ENCODE results near the gene APOF. TPM values are rescaled to one million over a fixed set of nuclear protein-coding genes. Genes with fewer than 3 reads are reported as not detected.
A peak's percentile ranks its signal among the peaks of the same experiment; 100 is the strongest.
"Not testable (repeated sequence)": the region's sequence is repeated elsewhere in the genome, so short reads cannot be mapped to it uniquely, and the experiment has no call there.

APOF gene
- total RNA-seq, 1 experiment from 2014 or later: not detected

DNA sequence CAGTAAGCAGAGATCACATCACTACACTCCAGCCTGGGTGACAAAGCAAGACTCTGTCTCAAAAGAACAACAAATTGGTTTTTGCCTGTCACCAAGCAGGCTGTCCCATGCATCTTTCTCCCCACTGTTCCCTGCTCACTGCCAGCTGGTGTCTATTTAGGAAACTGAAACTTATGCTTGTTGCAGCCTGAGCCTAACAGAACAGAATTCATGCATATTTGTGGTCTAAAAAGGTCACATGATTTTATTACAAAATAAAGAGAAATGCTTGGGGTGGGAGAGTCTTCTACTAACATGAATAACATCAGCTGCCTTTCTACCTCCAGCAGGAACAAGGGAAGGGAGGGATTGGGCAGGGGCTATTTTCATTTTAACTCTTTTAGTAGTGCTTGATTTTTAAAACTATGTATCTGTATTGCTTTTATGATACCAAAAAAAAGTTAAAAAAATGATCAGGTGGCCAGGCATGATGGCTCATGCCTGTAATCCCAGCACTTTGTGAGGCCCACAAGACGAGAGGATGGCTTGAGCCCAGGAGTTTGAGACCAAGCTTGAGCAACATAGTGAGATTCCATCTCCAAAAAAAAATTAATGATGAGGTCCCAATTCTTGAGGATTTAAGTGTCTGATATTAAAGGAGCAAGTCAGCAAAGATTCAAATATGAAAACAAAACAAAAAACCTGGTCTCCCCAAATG, 3.7 kb downstream of the APOF start:
- Histone ChIP-seq H3K27me3 (ENCODE audit: low read length) (no peaks in the 10 kb centered on the region), H3K27ac (ENCODE audit: low read length) (peak overlapping the region; percentile 37), H3K4me2 (ENCODE audit: low read depth, low read length, poor library complexity, severe bottlenecking) (peak overlapping the region; percentile 100), H3K9me3 (ENCODE audit: low read length) (no peaks in the 10 kb centered on the region), H3K4me1 (ENCODE audit: low read length) (peaks cover 19% of the 10 kb centered on the region), H3K9me2 (replicated peaks; ENCODE audit: insufficient read depth, low read length) (no peaks in the 10 kb centered on the region), H3K4me3 (ENCODE audit: low read length) (peak overlapping the region; percentile 94), H3K36me3 (ENCODE audit: insufficient read depth, low read length) (peaks cover 15% of the 10 kb centered on the region; the same call in 1 of the 2 replicates), H3K79me2 (ENCODE audit: low read length) (peaks cover 22% of the 10 kb centered on the region), H3K9ac (ENCODE audit: low read length) (peak overlapping the region; percentile 84), H4K20me1 (ENCODE audit: insufficient read depth, low read depth, low read length) (no peaks in the 10 kb centered on the region), H2AFZ (ENCODE audit: low read length) (0 out of 2 replicates have a peak overlapping the region, but pooled peaks have one; percentile 52)
- DNase-seq: no peak

DNA sequence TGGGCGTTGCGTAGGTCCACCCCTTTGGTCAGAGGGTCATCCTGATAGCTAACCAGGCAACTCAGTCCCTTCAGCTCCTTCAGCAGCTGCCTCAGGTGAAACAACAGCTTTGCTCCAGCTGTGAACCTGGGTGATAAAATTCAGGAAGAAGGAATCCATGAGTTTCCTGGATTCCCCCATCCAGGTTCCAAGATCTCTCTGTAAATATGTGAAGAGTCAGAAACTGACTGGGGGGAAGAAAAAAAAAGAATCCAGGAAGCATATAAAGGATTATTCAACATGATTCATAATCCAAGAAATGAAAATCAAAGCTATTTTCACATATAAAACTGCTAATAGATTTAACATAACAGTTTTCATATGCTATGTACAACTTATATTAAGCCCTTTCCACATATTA, 11.3 kb downstream of the APOF start:
- Histone ChIP-seq H3K27me3 (ENCODE audit: low read length) (no peaks in the 10 kb centered on the region), H3K36me3 (ENCODE audit: insufficient read depth, low read length) (peaks cover 25% of the 10 kb centered on the region; the same call in 1 of the 2 replicates), H3K9me3 (ENCODE audit: low read length) (no peaks in the 10 kb centered on the region), H3K4me1 (ENCODE audit: low read length) (no peaks in the 10 kb centered on the region), H3K27ac (ENCODE audit: low read length) (no peak overlapping the region), H3K79me2 (ENCODE audit: low read length) (no peaks in the 10 kb centered on the region), H4K20me1 (ENCODE audit: insufficient read depth, low read depth, low read length) (no peaks in the 10 kb centered on the region), H3K9ac (ENCODE audit: low read length) (no peak overlapping the region), H2AFZ (ENCODE audit: low read length) (no peak overlapping the region), H3K4me3 (ENCODE audit: low read length) (no peak overlapping the region), H3K9me2 (replicated peaks; ENCODE audit: insufficient read depth, low read length) (no peaks in the 10 kb centered on the region), H3K4me2 (ENCODE audit: low read depth, low read length, poor library complexity, severe bottlenecking) (no peak overlapping the region)
- no peak for DNase-seq

DNA sequence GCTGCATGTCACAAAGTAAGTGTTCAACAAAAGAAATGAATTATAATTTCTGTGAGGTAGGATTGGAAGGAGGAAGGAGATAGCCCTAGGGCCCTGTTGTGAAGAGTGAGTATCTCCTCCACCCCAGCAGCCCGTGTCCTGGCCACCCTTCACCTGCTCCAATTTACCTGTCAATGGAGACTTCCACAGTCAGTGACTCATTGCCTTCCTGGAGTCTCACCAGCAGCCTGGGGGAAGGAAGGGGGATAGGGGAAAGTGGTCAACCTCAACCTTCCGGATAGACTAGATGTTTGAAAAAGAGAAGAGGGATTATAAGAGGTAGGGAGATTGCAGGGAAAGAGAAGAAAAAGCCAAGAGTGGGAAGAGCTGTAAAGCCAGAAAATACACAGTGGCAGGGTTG, 12.0 kb downstream of the APOF start:
- no peaks in the 10 kb centered on the region for H3K4me1 ChIP-seq (ENCODE audit: low read length)
- peaks cover 19% of the 10 kb centered on the region; the same call in 1 of the 2 replicates for H3K36me3 ChIP-seq (ENCODE audit: insufficient read depth, low read length)
- H3K9me2 ChIP-seq (replicated peaks; ENCODE audit: insufficient read depth, low read length): no peaks in the 10 kb centered on the region
- H3K27ac ChIP-seq (ENCODE audit: low read length): no peak overlapping the region
- H3K9me3 ChIP-seq (ENCODE audit: low read length): no peaks in the 10 kb centered on the region
- no peaks in the 10 kb centered on the region for H3K79me2 ChIP-seq (ENCODE audit: low read length)
- no peak overlapping the region for H3K9ac ChIP-seq (ENCODE audit: low read length)
- no peak for DNase-seq
- H3K4me2 ChIP-seq (ENCODE audit: low read depth, low read length, poor library complexity, severe bottlenecking): no peak overlapping the region
- H2AFZ ChIP-seq (ENCODE audit: low read length): no peak overlapping the region
- no peaks in the 10 kb centered on the region for H3K27me3 ChIP-seq (ENCODE audit: low read length)
- no peak overlapping the region for H3K4me3 ChIP-seq (ENCODE audit: low read length)
- H4K20me1 ChIP-seq (ENCODE audit: insufficient read depth, low read depth, low read length): no peaks in the 10 kb centered on the region

DNA sequence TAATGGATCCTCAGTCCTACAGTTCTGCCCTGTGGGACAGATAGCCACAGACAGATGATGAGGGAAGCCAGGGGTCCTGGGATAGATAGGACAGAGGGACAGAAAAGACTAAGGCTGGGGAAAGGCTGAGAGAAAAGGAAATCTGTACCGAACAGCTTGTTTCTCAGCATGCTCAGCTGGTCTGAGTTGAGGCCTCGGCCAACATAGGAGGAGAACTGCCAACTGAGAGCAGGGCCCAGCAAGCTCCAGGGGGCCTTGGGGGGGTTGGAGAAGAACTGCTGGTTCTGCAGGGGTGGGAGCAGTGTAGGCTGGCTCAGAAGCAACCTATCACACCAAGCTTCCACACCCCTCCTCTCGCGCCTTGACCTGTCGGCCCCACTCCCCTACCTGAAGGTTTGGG, 13.9 kb downstream of the APOF start:
- no peak for DNase-seq
- H3K4me2 ChIP-seq (ENCODE audit: low read depth, low read length, poor library complexity, severe bottlenecking): no peak overlapping the region
- no peak overlapping the region for H2AFZ ChIP-seq (ENCODE audit: low read length)
- H3K79me2 ChIP-seq (ENCODE audit: low read length): no peaks in the 10 kb centered on the region
- H3K4me1 ChIP-seq (ENCODE audit: low read length): no peaks in the 10 kb centered on the region
- no peaks in the 10 kb centered on the region for H3K27me3 ChIP-seq (ENCODE audit: low read length)
- no peak overlapping the region for H3K27ac ChIP-seq (ENCODE audit: low read length)
- no peak overlapping the region for H3K9ac ChIP-seq (ENCODE audit: low read length)
- H3K36me3 ChIP-seq (ENCODE audit: insufficient read depth, low read length): peaks cover 10% of the 10 kb centered on the region; the same call in 1 of the 2 replicates
- H3K9me2 ChIP-seq (replicated peaks; ENCODE audit: insufficient read depth, low read length): no peaks in the 10 kb centered on the region
- no peak overlapping the region for H3K4me3 ChIP-seq (ENCODE audit: low read length)
- H3K9me3 ChIP-seq (ENCODE audit: low read length): no peaks in the 10 kb centered on the region
- H4K20me1 ChIP-seq (ENCODE audit: insufficient read depth, low read depth, low read length): no peaks in the 10 kb centered on the region

DNA sequence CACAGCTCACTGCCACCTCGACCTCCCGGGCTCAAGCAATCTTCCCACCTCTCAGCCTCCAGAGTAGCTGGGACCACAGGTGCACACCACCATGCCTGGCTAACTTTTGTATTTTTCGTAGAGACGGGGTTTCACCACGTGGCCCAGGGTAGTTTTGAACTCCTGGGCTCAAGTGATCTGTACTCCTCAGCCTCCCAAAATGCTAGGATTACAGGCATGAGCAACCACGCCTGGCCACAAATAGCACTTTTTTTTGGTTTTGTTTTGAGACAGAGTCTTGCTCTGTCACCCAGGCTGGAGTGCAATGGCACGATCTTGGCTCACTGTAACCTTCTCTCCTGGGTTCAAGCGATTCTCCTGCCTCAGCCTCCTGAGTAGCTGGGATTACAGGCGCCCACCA, 15.4 kb downstream of the APOF start:
- not testable (repeated sequence) for H2AFZ ChIP-seq (ENCODE audit: low read length)

DNA sequence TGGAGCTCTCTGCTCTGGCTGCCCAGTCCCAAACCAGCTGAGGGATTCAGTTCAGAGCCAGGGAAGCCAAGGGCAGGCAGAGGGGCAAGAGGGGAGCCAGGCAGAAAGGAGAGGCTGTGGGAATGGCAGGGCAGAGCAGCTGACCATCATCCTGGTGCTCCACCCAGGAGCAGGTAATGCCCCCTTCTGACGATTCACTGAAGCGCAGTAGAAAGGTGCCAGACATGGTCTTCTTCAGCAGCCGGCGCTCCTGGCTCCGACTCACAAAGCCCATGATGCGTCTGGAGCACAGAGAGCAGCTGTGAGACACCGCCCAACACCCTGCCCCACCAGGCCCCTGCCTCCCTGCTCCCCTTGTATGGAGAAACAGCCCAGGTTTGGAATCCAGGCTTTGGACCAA, 16.0 kb downstream of the APOF start:
- Histone ChIP-seq H3K4me3 (ENCODE audit: low read length) (no peak overlapping the region), H3K36me3 (ENCODE audit: insufficient read depth, low read length) (peaks cover 7% of the 10 kb centered on the region; the same call in 1 of the 2 replicates), H3K79me2 (ENCODE audit: low read length) (no peaks in the 10 kb centered on the region), H3K27ac (ENCODE audit: low read length) (no peak overlapping the region), H2AFZ (ENCODE audit: low read length) (no peak overlapping the region), H3K9ac (ENCODE audit: low read length) (no peak overlapping the region), H3K27me3 (ENCODE audit: low read length) (no peaks in the 10 kb centered on the region), H4K20me1 (ENCODE audit: insufficient read depth, low read depth, low read length) (no peaks in the 10 kb centered on the region), H3K4me1 (ENCODE audit: low read length) (no peaks in the 10 kb centered on the region), H3K9me3 (ENCODE audit: low read length) (no peaks in the 10 kb centered on the region), H3K4me2 (ENCODE audit: low read depth, low read length, poor library complexity, severe bottlenecking) (no peak overlapping the region), H3K9me2 (replicated peaks; ENCODE audit: insufficient read depth, low read length) (no peaks in the 10 kb centered on the region)
- no peak for DNase-seq

More for the DNA sequence above, 15.4 kb downstream of the APOF start:
- not testable (repeated sequence) for H3K79me2 ChIP-seq (ENCODE audit: low read length); H3K36me3 ChIP-seq (ENCODE audit: insufficient read depth, low read length); H3K9me3 ChIP-seq (ENCODE audit: low read length); H3K4me3 ChIP-seq (ENCODE audit: low read length); H3K27me3 ChIP-seq (ENCODE audit: low read length); DNase-seq; H3K4me1 ChIP-seq (ENCODE audit: low read length); H4K20me1 ChIP-seq (ENCODE audit: insufficient read depth, low read depth, low read length); H3K4me2 ChIP-seq (ENCODE audit: low read depth, low read length, poor library complexity, severe bottlenecking); H3K9ac ChIP-seq (ENCODE audit: low read length); H3K9me2 ChIP-seq (replicated peaks; ENCODE audit: insufficient read depth, low read length); H3K27ac ChIP-seq (ENCODE audit: low read length)

DNA sequence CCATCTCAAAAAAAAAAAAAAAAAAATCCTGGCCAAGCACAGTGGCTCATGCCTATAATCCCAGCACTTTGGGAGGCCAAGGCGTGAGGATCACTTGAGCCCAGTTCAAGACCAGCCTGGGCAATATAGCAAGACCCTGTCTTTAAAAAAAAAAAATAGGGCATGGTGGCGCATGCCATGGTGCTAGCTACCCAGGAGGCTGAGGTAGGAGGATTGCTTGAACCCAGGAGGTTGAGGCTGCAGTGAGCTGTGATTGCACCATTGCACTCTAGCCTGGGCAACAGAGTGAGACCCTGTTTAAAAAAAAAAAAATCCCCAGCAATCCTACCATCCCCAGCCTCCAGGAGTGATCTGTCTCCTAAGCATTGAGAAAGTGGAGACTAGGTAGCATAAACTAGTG, 20.4 kb downstream of the APOF start:
- not testable (repeated sequence) for H3K9me2 ChIP-seq (replicated peaks; ENCODE audit: insufficient read depth, low read length); H3K4me1 ChIP-seq (ENCODE audit: low read length); DNase-seq; H4K20me1 ChIP-seq (ENCODE audit: insufficient read depth, low read depth, low read length); H3K79me2 ChIP-seq (ENCODE audit: low read length); H3K9me3 ChIP-seq (ENCODE audit: low read length); H3K27me3 ChIP-seq (ENCODE audit: low read length); H2AFZ ChIP-seq (ENCODE audit: low read length); H3K9ac ChIP-seq (ENCODE audit: low read length); H3K27ac ChIP-seq (ENCODE audit: low read length); H3K4me3 ChIP-seq (ENCODE audit: low read length); H3K4me2 ChIP-seq (ENCODE audit: low read depth, low read length, poor library complexity, severe bottlenecking); H3K36me3 ChIP-seq (ENCODE audit: insufficient read depth, low read length)

DNA sequence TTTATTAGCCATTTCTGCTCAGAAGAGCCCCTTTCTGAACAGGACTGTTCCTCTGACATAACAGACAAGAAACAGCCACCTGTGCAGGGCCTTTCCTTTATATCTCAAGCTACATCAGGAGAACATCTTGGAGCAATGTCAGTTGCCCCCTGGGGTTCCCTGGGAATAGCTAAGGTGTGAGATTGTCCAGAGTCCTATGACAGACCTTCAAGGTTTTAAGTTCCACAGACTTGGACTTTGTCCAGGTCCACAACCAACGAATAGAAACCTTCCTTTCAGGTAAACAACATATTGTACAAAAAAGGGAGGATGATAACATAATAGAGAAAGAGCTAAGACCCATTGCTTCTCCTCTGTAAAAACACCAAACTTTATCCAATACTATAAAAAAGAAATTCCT, 21.0 kb downstream of the APOF start:
- Histone ChIP-seq H3K9ac (ENCODE audit: low read length) (no peak overlapping the region), H3K9me3 (ENCODE audit: low read length) (no peaks in the 10 kb centered on the region), H2AFZ (ENCODE audit: low read length) (no peak overlapping the region), H3K9me2 (replicated peaks; ENCODE audit: insufficient read depth, low read length) (no peaks in the 10 kb centered on the region), H3K27ac (ENCODE audit: low read length) (no peak overlapping the region), H3K4me2 (ENCODE audit: low read depth, low read length, poor library complexity, severe bottlenecking) (no peak overlapping the region), H3K36me3 (ENCODE audit: insufficient read depth, low read length) (no peaks in the 10 kb centered on the region), H4K20me1 (ENCODE audit: insufficient read depth, low read depth, low read length) (no peaks in the 10 kb centered on the region), H3K27me3 (ENCODE audit: low read length) (no peaks in the 10 kb centered on the region), H3K79me2 (ENCODE audit: low read length) (no peaks in the 10 kb centered on the region), H3K4me3 (ENCODE audit: low read length) (no peak overlapping the region), H3K4me1 (ENCODE audit: low read length) (peaks cover 7% of the 10 kb centered on the region)
- DNase-seq: no peak
